BJ (cell line): Measurements from ENCODE around the gene LYRM9. TPM values are rescaled to one million over a fixed set of nuclear protein-coding genes. Genes with fewer than 3 reads are reported as not detected.

Experiments
- CTCF ChIA-PET: fragments of 350-600 bp; formaldehyde crosslinking; extraction: SDS; loops from one replicate; lab custom pipeline; 2021; ENCODE audit warnings: antibody characterized with exemption, inconsistent platforms; lab: Yijun Ruan, JAX
- POLR2A ChIA-PET: fragments of 300-600 bp; sonication (Branson Sonifier 250); formaldehyde crosslinking; extraction: SDS; loops from one replicate; lab custom pipeline; 2021; ENCODE audit warnings: antibody characterized with exemption; lab: Charles Lee
- DNase-seq: peaks from one replicate; pipeline ENCODE4 v3.0.0-alpha.2; 2011; ENCODE audit warnings: low read depth
- H3K27me3 ChIP-seq: 2 replicates; pipeline ENCODE4 v1.6.0; 2011; ENCODE audit warnings: low read length; ENCODE audit not compliant: control insufficient read depth, insufficient read depth
- H3K36me3 ChIP-seq: 2 replicates; pipeline ENCODE4 v1.5.1; 2011; ENCODE audit warnings: low read length; ENCODE audit not compliant: control insufficient read depth, insufficient read depth
- H3K4me3 ChIP-seq: 2 replicates; pipeline ENCODE4 v1.5.1; 2011; ENCODE audit warnings: low read depth, mild to moderate bottlenecking, control low read depth, low read length
- CTCF ChIP-seq: IDR thresholded peaks from 2 replicates; pipeline ENCODE4 v1.5.1; 2011; ENCODE audit warnings: low read depth, mild to moderate bottlenecking, control low read depth, inconsistent platforms, low read length, moderate library complexity; ENCODE audit not compliant: insufficient read depth
- polyA plus RNA-seq: library from polyadenylated mRNA; depleted of rRNA; stranded (reverse); fragments of >200 nt; gene quantifications from 2 replicates; pipeline ENCODE4 v1.2.3, GENCODE V29; 2011

Gene LYRM9
- polyA plus RNA-seq, 1 experiment: 7.0 TPM

GRCh38 chr17:27856676-27857432, 36.3 kb downstream of the LYRM9 start:
- ChIA-PET CTCF (interaction anchor here (4.2 kb wide), 1 partner anchor 23 kb away, joined by 17 read pairs; no protein-coding TSS in a partner anchor), POLR2A (no interaction called here)
- no peak for DNase-seq
- no peaks in the 10 kb centered on the region for H3K36me3 ChIP-seq
- no peak overlapping the region for H3K4me3 ChIP-seq
- no peak for TF ChIP-seq CTCF
- H3K27me3 ChIP-seq: peaks cover 5% of the 10 kb centered on the region; the same call in 1 of the 2 replicates

GRCh38 chr17:27855454-27855853, 37.7 kb downstream of the LYRM9 start:
- TF ChIP-seq CTCF: no peak
- ChIA-PET POLR2A (no interaction called here), CTCF (interaction anchor here (0.5 to 4.2 kb wide), 3 partner anchors 24 to 1124 kb away, joined by 3 to 17 read pairs (median 4); no protein-coding TSS in a partner anchor)
- DNase-seq: no peak
- Histone ChIP-seq H3K27me3 (peaks cover 5% of the 10 kb centered on the region; the same call in 1 of the 2 replicates), H3K36me3 (no peaks in the 10 kb centered on the region), H3K4me3 (no peak overlapping the region)

GRCh38 chr17:27854163-27854562, 39.0 kb downstream of the LYRM9 start:
- POLR2A ChIA-PET: no interaction called here
- no peak for DNase-seq
- no peaks in the 10 kb centered on the region for H3K36me3 ChIP-seq
- CTCF ChIA-PET: interaction anchor here (4.2 kb wide), 1 partner anchor 26 kb away, joined by 17 read pairs; no protein-coding TSS in a partner anchor
- peaks cover 2% of the 10 kb centered on the region; the same call in 1 of the 2 replicates for H3K27me3 ChIP-seq
- H3K4me3 ChIP-seq: no peak overlapping the region
- no peak for TF ChIP-seq CTCF

GRCh38 chr17:27853091-27853490, 40.1 kb downstream of the LYRM9 start:
- ChIA-PET CTCF (interaction anchor here (1.3 kb wide), 1 partner anchor 11 kb away, joined by 3 read pairs; no protein-coding TSS in a partner anchor), POLR2A (no interaction called here)
- no peak for DNase-seq
- no peak for TF ChIP-seq CTCF
- Histone ChIP-seq H3K4me3 (no peak overlapping the region), H3K36me3 (no peaks in the 10 kb centered on the region), H3K27me3 (peaks cover 2% of the 10 kb centered on the region; the same call in 1 of the 2 replicates)

GRCh38 chr17:27849474-27850185, 43.5 kb downstream of the LYRM9 start:
- CTCF ChIA-PET: no interaction called here
- TF ChIP-seq CTCF: no peak
- no peak for DNase-seq
- Histone ChIP-seq H3K4me3 (no peak overlapping the region), H3K27me3 (peaks cover 2% of the 10 kb centered on the region; the same call in 1 of the 2 replicates), H3K36me3 (no peaks in the 10 kb centered on the region)
- POLR2A ChIA-PET: no interaction called here
